Upper lobe of right lung (tissue), 1 donor: Measurements from ENCODE around the gene SOCS3. TPM values are rescaled to one million over a fixed set of nuclear protein-coding genes. Genes with fewer than 3 reads are reported as not detected.

Experiments used
- ATAC-seq: fragments of 200-7000 bp; cut with Tn5 transposase; one replicate; pipeline ENCODE4 v1.9.1; 2020; ENCODE audit warnings: mild to moderate bottlenecking, moderate library complexity
- DNase-seq: peaks from one replicate; pipeline ENCODE4 v3.0.0-alpha.2; 2020
- H3K27ac ChIP-seq: fragments of 200-600 bp; one replicate; pipeline ENCODE4 v1.8.0; 2022
- H3K27me3 ChIP-seq: fragments of 200-600 bp; one replicate; pipeline ENCODE4 v1.8.0; 2022; ENCODE audit warnings: mild to moderate bottlenecking
- H3K36me3 ChIP-seq: fragments of 200-600 bp; one replicate; pipeline ENCODE4 v1.8.0; 2022
- H3K4me1 ChIP-seq: fragments of 200-600 bp; one replicate; pipeline ENCODE4 v1.8.0; 2022
- H3K4me3 ChIP-seq: fragments of 200-600 bp; one replicate; pipeline ENCODE4 v1.8.0; 2022; ENCODE audit warnings: mild to moderate bottlenecking
- H3K9me3 ChIP-seq: fragments of 200-600 bp; one replicate; pipeline ENCODE4 v1.8.0; 2022
- intact Hi-C: fragments of 100-400 bp; cut with DNase I; formaldehyde crosslinking; loops from one replicate; pipeline ENCODE4 v1.11.0; 2022
- total RNA-seq: library from RNA; stranded (reverse); fragmentation: NEBNext Ultra II Directional; extraction: Animal tissue kit (Norgen Biotek cat#: 25700); gene quantifications from one replicate; pipeline ENCODE4 v1.2.1, GENCODE V29; 2021
- TF ChIP-seq, protein P1 (sequence below): fragments of 200-600 bp; IDR thresholded peaks from one replicate; pipeline ENCODE4 v1.8.0; 2022; ENCODE audit warnings: antibody characterized with exemption
- donor health status: DM: no; HTN: yes; CAD: no; lungs with severe emphysema.

Gene SOCS3
- total RNA-seq, 1 donor from 2014 or later = 82.0 TPM

DNA sequence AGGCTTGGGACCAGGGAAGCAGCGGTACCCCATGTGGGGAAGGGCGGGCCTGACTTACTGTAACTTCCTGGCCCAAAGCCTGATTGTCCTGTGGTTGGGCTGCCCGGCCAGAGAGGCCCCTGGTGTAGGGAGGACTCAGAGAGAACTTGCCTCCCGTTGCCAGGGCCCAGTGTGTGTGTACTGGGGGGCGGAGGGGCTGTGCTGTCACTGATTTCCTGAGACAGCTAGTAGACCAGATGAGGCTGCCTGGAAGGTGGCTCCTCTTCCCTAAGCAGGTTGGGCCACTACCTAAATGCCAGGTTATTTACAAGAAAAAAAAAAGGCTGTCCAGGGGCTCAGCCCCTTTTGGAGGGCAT is 16.7 kb downstream of the SOCS3 start:
- DNase-seq (peak; percentile 80), ATAC-seq (peak; percentile 49)
- H3K27me3 ChIP-seq = no peaks in the 10 kb centered on the region
- H3K9me3 ChIP-seq = no peaks in the 10 kb centered on the region
- H3K27ac ChIP-seq = peak overlapping the region; percentile 90
- no peak overlapping the region for H3K4me3 ChIP-seq
- TF ChIP-seq, protein P1, sequence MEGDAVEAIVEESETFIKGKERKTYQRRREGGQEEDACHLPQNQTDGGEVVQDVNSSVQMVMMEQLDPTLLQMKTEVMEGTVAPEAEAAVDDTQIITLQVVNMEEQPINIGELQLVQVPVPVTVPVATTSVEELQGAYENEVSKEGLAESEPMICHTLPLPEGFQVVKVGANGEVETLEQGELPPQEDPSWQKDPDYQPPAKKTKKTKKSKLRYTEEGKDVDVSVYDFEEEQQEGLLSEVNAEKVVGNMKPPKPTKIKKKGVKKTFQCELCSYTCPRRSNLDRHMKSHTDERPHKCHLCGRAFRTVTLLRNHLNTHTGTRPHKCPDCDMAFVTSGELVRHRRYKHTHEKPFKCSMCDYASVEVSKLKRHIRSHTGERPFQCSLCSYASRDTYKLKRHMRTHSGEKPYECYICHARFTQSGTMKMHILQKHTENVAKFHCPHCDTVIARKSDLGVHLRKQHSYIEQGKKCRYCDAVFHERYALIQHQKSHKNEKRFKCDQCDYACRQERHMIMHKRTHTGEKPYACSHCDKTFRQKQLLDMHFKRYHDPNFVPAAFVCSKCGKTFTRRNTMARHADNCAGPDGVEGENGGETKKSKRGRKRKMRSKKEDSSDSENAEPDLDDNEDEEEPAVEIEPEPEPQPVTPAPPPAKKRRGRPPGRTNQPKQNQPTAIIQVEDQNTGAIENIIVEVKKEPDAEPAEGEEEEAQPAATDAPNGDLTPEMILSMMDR = no peak
- intact Hi-C loops = no loop called here
- H3K36me3 ChIP-seq = no peaks in the 10 kb centered on the region
- H3K4me1 ChIP-seq = peaks cover 43% of the 10 kb centered on the region

DNA sequence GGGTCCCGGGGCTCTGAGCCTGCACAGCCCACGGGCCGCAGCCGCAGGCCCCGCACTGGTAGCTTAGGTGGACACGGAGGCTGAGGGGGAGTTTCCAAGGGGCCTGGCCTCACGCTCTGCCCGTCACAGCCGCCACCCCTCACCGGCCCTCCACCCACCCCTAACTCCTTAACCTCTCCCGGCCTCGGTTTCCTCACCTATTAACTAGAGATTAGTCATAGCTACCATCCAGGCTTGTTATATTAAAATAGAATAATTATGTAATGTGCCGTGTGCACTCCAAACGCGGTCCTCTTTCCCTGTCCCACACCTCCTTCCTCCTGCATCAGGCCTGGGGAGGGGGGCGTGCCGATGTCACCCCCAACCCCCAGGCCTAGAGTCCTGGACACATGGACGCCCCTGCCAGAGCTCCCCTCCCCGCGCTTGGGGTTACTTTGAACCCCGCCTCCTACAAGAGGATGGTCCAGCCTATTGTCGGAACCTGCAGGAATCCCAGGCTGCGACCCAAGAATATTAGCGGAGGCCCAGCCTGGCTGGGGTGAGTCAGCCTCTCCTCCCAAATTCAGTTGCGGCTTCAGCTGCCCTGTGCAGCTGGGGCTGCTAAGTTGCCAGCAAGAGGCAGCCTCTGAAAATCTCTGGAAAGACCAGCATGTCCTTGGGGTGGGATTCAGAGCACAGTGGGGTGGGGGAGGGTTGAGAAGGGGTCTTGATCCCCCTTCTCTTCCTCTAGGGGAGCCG is 17.3 kb downstream of the SOCS3 start:
- H3K4me1 ChIP-seq = peaks cover 43% of the 10 kb centered on the region
- peak overlapping the region; percentile 45 for H3K4me3 ChIP-seq
- intact Hi-C loops = no loop called here
- H3K27me3 ChIP-seq = no peaks in the 10 kb centered on the region
- peak overlapping the region; percentile 90 for H3K27ac ChIP-seq
- peak; percentile 74 for DNase-seq
- no peaks in the 10 kb centered on the region for H3K9me3 ChIP-seq
- TF ChIP-seq, protein P1 = no peak
- peak; percentile 26 for ATAC-seq
- H3K36me3 ChIP-seq = no peaks in the 10 kb centered on the region

DNA sequence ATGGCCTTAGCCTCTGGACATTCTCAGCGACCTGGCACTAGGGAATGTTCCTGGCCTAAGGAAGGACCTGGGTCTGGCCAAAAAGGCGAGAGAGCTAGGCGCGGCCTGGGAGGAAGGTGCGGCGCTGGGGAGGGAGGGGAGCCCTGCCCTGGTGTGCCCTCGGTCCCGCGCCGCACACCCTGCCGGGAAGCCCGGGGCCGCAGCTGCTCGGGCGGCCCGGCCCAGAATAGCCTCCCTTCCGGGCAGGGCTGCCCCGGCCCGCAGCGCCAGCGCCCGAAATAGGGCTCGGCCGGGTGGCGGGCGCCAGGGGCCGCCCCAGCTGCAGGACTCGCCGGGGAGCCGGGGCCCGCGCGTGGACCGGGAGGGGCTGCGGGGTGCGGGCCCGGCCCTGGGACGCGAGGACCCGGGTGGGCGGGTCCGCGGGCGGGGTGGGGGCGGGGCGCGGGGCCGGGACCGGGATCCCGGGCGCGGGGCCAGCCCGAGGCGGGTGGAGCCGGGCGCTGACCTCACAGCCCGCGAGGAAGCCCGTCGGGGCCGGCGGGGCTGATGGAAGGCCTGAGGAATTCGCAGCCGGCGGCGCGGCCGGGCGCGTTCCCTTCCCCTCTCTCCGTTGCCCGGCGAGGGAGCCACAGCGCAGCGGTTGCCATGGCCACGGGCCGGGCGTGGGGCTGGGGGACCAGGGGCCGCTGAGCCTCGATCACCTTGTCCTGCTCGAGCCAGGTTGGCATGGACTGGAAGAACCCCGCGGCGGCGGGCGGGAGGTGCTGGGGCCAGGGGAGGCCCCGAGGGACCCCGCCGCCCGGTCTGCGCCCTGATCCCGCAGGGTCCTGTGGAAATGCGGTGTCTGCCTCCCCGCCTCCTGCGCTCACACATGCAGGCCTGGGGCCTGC is 18.1 kb downstream of the SOCS3 start:
- DNase-seq = peak; percentile 89
- H3K27me3 ChIP-seq = no peaks in the 10 kb centered on the region
- H3K36me3 ChIP-seq = no peaks in the 10 kb centered on the region
- TF ChIP-seq, protein P1 = no peak
- no peaks in the 10 kb centered on the region for H3K9me3 ChIP-seq
- peak overlapping the region; percentile 90 for H3K27ac ChIP-seq
- ATAC-seq = peak; percentile 73
- intact Hi-C loops = no loop called here
- peaks cover 45% of the 10 kb centered on the region for H3K4me1 ChIP-seq
- peak overlapping the region; percentile 45 for H3K4me3 ChIP-seq

DNA sequence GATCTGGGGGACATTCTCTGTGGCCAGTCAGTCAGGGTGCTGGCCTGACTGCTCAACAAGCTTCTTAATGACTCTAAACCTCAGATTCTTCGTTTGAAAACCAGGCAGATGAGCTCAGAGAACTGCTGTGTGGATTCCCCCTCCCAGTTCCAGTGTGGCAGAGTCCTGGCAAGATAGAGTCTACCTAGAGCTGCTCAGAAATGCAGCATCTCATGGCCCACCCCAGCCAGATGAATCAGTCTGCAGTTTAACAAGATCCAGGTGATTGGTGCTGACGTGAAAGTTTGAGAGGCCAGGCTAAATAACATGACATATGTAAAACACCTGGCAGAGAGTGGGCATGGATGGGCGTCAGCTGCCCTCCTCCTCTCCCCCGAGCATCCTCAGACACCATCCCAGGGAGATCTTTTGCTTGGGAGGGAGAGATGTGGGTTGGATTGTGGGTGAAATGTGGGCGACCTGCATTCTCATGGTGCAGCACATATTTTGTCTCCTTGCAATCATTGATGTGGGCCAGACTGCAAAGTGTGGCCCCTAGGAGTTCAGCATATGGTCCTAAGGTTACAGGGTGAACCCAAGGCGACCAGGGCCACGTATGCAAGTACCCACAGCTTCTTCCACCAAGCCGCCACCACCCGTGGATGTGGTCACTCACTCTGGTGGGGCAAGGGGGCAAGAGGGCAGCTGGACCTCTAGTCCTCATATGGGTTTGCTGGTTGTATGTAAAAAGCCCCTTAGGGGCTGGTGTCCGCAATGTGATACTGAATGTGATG is 19.5 kb downstream of the SOCS3 start:
- H3K9me3 ChIP-seq = no peaks in the 10 kb centered on the region
- H3K36me3 ChIP-seq = no peaks in the 10 kb centered on the region
- peak overlapping the region; percentile 90 for H3K27ac ChIP-seq
- no peaks in the 10 kb centered on the region for H3K27me3 ChIP-seq
- intact Hi-C loops = no loop called here
- DNase-seq (no peak), ATAC-seq (no peak)
- H3K4me3 ChIP-seq = no peak overlapping the region
- TF ChIP-seq, protein P1 = no peak
- peaks cover 35% of the 10 kb centered on the region for H3K4me1 ChIP-seq

DNA sequence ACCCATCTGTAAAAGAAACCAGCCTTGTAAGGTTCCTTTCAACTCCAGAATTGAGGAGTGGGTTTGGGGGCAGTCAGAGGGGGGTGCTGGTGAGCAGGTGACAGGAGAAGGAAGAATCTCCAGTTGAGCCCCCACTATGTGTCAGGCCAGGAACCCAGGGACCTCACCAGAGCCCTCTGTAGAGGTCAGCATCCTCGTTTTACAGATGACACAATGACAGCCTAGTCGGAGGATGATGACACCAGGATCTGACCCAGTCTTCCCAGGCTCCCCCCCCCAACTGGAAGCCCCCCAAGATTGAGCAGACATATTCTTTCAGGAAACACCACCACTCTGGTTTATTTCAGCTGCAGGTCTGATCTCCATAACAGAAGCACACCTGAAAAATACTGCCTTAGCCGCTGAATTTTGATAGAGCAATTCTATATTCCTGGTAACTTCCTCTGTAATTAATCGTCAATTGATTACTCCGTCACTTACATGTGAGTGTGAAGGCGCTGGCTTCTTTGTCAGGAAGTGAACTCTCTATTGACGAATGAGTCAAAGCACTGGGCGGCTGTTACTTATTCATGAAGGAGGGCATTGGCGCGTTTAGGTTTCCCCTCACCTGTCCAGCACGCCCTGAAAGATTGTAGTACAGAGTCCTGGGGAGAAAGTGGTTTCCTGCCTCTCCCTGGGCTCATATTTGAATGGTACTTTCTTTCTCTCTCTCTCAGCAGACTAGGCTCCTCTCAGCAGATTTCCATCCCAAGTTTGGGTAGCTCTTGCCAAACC is 21.2 kb downstream of the SOCS3 start:
- TF ChIP-seq, protein P1 = no peak
- Histone ChIP-seq H3K27ac (no peak overlapping the region), H3K27me3 (no peaks in the 10 kb centered on the region), H3K36me3 (no peaks in the 10 kb centered on the region), H3K9me3 (no peaks in the 10 kb centered on the region), H3K4me1 (peaks cover 20% of the 10 kb centered on the region), H3K4me3 (no peak overlapping the region)
- ATAC-seq (no peak), DNase-seq (no peak)
- intact Hi-C loops = no loop called here
